ENCODE results near the gene NLGN2.
"Not testable (repeated sequence)": the region's sequence is repeated elsewhere in the genome, so short reads cannot be mapped to it uniquely, and the experiment has no call there.

The NLGN2 gene

DNA sequence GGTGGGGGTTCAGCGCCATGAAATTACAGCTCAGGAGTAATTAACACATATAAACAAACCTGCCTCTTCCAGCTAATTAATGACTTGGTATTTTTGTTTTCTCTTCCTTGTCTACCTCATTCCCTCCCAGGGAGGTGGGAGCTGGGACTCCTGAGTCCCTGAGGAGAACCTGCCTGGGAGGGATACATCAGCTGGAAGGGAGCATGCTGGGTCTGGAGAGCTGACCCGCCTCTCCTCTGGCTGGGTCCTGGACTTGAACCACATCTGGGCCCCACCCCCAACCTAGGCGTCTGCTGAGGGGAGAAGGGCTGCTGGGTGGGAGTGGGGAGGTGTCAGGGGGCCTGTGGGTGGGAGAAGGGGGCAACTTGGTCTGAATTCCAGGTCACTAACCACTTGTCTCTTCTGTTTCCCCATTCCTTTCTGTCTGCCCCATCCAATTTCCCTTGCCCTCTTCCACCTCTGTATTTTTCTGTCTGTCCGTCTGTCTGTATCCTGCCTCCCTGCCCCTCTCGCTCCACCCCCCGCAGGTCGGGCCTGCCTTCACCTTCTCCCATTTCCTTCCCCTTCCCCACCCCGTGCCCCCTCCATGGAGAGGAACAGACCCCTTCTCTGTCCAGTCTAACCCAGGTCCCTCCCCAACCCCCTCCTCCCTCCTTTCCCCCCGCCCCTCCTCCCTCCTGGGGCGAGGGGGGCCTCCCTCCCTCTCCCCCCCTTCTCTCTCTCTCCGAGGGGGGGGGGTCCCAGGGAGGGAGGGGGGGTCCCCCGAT is at the start of gene NLGN2:
NLGN2 (plus strand) TSS at position 361 of the 767 bp plus-strand sequence. CDS start 411 bp downstream, outside the sequence.
- DNase-seq (ENCODE audit: low read depth in 2 of 2), result no peak

DNA sequence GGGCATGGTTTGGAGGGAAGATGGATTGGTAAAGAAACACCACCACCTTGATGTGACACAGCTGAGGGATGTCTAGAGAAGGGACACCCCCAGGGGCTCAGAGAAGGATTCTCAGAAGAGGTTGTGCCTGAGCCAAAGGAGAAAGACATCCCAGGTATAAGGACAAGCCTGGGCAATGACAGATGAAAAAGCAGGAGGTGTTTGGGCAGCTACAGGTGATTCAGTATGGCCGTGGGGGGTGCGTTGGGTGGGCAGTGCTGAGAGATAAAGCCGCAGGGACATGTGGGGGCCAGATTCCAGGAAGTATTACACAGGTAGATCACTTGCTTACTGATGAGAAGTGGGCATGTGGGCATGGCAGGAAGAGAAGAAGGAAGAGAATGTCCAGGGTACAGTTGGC is 45.7 kb upstream of the NLGN2 start:
- no peak for DNase-seq (ENCODE audit: low read depth in 2 of 2)

DNA sequence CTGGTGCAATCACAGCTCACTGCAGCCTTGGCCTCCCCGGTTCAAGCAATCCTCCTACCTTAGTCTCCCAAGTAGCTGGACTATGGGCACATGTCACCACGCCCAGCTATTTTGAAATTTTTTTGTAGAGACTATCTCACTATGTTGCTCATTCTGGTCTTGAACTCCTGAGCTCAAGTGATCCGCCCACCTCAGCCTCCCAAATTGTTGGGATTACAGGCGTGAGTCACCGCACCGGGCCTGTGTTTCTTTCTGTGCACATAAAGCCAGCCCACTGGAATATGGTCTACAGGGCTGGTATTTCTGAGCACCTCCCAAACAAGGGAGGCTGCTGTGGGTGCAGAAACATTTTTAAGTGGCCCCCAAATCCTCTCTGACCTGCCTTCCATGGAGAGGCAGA is 44.3 kb upstream of the NLGN2 start:
- no peak for DNase-seq (ENCODE audit: low read depth in 2 of 2)

DNA sequence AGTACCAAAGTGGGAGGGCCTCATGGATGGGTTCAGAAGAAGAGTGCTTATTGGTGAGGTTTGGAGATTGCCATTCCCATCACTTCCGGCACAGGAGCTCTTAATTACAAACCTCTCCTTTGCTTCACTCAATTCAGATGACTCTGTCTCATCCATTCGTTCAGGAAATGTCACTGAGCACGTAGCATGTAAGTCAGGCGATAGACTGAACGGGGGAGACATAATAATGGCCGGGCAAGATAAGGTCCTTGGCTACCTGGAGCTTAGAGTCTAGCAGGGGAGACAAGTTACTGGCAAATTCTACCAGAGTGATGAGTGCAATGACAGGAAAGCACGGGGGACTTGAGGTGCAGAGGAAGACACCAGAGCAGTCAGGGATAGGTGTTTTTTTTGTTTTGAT is 41.7 kb upstream of the NLGN2 start:
- not testable (repeated sequence) for DNase-seq (ENCODE audit: low read depth in 2 of 2)

DNA sequence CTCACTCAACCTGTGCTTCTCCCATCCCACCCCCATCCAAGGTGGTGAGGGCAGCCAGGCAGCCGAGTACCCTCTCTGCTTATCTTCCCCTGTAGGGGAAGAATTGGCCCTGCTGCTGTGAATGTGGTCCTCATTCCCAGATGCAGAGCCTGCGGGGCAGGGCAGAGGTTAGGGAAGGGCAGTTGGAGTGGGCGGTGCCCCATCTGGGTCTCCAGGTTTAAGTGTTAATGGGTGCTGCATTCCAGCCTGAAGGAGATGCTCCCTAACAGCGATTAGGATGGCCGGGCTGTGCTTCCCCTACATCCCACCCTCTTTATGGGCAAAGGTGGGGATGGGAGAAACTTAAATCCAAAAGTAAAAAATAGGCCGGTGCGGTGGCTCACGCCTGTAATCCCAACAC is 40.6 kb upstream of the NLGN2 start:
- DNase-seq (ENCODE audit: low read depth in 2 of 2), result no peak

DNA sequence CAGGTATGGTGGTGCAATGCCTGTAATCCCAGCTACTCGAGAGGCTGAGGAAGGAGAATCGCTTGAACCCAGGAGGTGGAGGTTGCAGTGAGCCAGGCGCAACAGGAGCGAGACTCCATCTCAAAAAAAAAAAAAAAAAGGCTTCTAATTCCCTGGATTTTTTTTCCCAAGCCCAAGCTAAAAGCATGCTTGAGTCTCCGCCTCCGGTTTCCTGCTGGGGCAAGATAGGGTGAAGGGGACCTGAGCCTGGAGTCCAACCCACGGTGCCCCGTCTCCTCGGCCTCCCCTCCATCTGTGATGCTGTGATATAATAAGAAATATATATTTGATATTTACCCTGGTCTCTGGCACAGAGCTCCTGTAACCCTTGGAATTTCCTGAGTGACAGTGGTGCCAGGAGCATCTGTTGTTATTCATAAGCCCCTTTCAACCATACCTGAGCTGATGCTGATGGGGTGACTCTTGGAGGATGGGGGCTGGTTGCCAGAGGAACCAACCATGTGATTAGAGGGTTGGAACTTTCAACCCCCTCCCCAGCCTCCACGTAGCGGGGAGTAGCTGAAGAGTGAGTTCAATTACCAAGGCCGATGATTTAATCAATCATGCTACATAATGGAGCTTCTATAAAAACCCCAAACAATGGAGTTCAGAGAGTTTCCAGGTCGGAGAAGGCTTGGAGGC is 39.6 kb upstream of the NLGN2 start:
- DNase-seq (ENCODE audit: low read depth in 2 of 2), result no peak

DNA sequence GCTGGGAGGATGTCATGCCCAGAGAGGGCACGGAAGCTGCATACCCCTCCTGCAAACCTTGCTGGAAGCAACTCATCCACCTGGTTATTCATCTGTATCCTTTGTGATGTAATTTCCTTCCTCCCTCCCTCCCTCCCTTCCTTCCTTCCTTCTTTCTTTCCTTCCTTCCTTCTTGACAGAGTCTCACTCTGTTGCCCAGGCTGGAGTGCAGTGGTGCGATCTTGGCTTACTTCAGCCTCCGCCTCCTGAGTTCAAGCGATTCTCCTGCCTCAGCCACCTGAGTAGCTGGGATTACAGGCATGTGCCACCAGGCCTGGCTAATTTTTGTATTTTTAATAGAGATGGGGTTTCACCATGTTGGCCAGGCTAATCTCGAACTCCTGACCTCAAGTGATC is 39.0 kb upstream of the NLGN2 start:
- not testable (repeated sequence) for DNase-seq (ENCODE audit: low read depth in 2 of 2)

DNA sequence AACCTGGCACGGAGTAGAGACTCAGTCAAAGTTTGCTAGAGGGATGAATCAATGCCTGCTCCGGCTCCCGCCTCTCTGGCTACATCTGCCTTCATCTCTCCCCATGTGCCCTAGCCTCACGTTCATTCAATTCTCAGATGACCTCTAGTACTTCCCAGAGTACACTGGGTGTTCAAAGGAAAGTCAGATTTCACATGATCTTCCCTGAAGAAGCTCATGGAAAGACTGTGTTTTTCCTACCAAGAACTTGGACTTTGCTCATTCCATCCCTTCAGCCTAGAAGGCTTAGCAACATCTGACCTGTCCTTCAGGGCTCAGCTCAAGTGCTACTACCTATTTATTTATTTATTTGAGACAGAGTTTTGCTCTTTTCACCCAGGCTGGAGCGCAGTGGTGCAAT is 37.8 kb upstream of the NLGN2 start:
- no peak for DNase-seq (ENCODE audit: low read depth in 2 of 2)

DNA sequence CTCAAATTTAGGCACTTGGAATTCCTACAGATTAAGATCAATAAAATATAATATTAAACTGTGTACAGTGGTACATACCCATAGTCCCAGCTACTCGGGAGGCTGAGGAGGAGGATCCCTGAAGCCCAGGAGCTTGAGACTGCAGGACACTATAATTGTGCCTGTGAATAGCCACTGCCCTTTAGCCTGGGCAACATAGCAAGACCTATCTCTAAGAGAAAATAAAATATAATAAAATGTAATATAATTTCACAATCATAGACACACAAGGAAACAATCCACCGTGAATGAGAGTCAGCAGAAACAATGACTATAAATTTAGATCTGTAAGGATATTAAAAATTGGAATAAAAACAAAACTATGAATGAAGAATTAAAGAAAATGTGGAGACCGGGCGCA is 36.8 kb upstream of the NLGN2 start:
- DNase-seq (ENCODE audit: low read depth in 2 of 2), result no peak

DNA sequence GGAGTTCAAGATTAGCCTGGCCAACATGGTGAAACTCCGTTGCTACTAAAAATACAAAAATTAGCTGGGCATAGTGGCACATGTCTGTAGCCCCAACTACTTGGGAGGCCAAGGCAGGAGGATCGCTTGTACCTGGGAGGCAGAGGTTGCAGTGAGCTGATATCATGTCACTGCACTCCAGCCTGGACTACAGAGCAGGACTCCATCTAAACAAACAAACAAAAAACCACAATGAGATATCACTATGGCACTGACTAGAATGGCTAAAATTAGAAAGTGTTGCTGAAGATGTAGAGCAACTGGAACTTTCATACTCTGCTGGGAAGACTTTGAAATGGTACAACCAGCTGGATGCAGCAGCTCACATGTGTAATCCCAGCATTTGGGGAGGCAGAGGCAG is 33.3 kb upstream of the NLGN2 start:
- no peak for DNase-seq (ENCODE audit: low read depth in 2 of 2)

DNA sequence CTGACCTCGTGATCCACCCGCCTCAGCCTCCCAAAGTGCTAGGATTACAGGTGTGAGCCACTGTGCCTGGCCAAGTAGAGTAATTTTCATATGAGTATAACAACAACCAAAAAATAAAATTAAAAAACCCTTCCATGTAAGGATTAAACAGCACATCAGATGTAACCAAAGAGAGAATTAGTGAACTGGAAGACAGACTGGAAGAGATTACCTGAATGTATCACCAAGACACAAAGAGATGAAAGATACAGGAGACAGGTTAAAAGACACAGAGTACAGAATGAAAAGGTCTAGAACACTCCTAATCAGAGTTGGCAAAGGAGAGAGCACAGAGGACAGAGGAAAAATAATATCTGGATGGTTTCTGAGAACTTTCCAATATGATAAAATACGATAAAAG is 28.5 kb upstream of the NLGN2 start:
- DNase-seq (ENCODE audit: low read depth in 2 of 2), result no peak

DNA sequence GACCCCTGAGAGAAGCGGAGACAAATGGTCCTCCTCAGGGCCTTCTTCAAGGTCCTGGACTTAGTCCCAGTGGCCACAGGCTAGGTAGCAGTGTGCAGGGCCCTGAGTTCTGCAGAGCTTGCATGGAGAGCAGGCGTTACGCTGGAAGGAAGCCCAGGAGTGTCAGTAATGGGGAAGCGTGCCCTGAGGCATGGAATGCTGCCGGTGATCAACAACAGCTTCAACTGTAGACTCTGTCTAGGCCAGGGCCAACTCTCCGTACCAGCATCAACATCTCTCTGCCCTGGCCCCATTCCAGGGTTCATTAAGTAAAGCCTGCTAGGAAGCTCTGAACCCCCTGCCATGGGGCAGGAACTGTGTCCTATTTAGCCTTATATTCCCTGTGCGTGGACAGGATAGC is 27.3 kb upstream of the NLGN2 start:
- no peak for DNase-seq (ENCODE audit: low read depth in 2 of 2)

DNA sequence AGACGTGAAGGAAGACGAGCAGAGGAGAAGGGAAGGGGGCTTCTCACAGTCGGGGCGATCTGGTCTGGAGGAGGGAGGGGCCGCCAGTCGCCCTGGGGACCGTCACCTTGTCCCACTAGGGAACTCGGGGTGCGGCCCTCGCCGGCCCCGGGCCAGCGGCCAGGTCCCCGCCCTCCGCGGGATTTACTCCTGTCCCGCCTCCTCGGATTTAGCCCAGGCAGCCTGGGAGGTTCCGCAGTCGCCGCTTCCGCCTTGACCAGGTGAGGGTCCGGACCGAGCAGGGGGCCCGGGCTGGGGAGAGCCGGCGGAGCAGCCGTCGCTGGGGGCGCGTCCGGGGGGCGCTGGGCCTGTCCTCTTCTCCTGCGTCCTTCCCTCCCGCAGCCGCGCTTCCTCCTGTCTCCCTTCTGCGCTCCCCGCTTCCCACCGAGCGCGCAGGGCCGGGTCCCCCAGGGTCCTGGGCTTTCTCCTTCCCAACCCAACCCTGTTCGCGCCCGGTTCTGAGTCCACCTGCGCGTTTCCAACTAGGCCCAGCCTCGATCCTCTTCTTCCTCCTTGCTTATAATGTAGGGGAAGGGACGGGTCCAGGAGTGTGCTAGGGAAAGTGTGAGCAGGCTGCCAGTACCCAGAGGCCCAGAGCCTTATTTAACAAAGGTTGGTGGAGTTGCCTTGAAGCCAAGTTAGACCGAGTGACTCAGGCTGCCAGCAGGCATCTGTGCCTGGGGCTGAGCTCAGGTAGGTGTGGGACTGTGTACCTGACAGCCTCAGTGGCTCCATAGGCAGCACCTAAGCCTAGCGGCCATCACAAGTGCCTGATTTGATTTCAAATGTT is 26.6 kb upstream of the NLGN2 start, which contains the start of gene TNK1:
TNK1 (plus strand) TSS at position 235 of the 829 bp plus-strand sequence. CDS start 1,838 bp downstream, outside the sequence.
- no peak for DNase-seq (ENCODE audit: low read depth in 2 of 2)

DNA sequence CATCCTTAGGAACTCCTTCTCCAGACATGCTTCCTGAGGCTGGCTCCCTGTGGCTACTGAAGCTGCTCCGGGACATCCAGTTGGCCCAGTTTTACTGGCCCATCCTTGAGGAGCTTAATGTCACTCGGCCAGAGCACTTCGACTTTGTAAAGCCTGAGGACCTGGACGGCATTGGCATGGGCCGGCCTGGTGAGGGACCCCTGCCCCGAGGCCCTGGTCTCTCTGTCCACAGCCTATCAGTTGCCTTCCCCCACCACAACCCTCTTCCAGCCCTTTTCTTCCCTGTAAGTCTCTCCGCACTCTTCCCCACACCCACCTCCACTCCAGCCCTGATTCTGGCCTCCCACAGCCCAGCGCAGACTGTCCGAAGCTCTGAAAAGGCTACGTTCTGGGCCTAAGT is 24.7 kb upstream of the NLGN2 start:
- DNase-seq (ENCODE audit: low read depth in 2 of 2), result no peak

DNA sequence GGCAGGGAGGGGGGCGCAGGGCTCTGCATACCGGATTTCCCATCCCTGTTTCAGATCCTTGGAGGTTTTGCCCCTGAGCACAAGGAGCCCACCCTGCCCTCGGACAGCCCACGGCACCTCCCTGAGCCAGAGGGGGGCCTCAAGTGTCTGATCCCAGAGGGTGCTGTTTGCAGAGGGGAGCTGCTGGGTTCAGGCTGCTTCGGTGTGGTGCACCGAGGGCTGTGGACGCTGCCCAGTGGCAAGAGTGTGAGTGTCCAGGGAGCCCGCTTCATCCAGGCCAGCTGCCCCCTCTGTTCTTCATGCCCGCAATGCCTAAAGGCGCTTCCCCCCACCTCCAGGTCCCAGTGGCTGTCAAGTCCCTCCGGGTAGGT is 24.3 kb upstream of the NLGN2 start:
- DNase-seq (ENCODE audit: low read depth in 2 of 2), result no peak

DNA sequence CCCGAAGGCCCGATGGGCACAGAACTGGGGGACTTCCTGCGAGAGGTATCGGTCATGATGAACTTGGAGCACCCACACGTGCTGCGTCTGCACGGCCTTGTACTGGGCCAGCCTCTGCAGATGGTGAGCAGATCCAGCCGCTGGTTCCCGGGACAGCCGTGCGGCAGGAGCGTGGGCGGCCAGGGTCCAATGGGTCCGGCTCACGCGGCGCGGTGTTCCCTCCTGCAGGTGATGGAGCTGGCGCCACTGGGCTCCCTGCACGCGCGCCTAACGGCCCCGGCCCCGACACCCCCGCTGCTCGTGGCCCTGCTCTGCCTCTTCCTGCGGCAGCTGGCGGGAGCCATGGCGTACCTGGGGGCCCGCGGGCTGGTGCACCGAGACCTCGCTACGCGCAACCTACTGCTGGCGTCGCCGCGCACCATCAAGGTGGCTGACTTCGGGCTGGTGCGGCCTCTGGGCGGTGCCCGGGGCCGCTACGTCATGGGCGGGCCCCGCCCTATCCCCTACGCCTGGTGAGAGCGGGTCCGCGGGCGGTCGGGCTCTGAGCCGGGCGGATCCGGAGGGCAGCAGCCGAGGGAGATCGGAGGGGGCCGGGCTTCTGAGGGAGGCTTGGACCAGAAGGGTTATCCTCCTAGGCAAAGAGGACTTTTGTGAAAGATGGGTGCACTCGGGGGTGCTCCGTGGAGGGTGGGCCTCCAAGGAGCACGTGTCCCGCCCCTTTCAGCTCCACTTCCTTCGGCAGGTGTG is 23.7 kb upstream of the NLGN2 start:
- no peak for DNase-seq (ENCODE audit: low read depth in 2 of 2)

DNA sequence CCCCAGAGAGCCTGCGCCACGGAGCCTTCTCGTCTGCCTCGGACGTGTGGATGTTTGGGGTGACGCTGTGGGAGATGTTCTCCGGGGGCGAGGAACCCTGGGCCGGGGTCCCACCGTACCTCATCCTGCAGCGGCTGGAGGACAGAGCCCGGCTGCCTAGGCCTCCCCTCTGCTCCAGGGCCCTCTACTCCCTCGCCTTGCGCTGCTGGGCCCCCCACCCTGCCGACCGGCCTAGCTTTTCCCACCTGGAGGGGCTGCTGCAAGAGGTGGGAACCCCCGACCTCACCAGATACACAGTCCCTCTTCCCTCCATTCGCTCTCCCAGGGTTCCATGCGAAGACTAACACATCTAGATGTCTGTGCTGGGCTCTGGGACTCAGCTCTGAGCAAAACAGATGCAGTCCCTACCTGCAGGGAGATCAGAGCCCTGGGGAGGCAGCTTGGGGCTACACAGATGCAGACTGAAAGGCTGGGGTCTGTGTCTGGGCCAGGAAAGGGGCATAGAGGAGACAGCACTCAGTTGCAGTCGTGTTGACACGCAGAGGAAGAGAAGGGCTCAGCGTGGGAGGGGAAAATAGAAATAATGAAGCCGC is 23.1 kb upstream of the NLGN2 start:
- DNase-seq (ENCODE audit: low read depth in 2 of 2), result no peak

DNA sequence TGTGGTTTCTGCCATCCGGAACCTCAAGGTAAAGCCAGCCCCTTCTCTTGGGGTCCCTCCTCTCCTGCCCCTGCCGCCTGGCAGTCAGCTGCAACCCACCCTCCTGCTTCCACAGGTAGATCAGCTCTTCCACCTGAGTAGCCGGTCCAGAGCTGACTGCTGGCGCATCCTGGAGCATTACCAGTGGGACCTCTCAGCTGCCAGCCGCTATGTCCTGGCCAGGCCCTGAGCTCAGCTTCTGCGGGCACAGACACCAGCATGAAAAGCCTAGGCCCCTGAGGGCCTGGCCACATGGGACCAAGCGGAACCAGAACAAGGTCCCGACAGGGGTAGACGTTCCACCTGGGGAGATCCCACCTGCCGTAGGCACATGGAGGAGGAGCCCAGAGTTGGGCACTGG is 18.8 kb upstream of the NLGN2 start:
- DNase-seq (ENCODE audit: low read depth in 2 of 2), result no peak

DNA sequence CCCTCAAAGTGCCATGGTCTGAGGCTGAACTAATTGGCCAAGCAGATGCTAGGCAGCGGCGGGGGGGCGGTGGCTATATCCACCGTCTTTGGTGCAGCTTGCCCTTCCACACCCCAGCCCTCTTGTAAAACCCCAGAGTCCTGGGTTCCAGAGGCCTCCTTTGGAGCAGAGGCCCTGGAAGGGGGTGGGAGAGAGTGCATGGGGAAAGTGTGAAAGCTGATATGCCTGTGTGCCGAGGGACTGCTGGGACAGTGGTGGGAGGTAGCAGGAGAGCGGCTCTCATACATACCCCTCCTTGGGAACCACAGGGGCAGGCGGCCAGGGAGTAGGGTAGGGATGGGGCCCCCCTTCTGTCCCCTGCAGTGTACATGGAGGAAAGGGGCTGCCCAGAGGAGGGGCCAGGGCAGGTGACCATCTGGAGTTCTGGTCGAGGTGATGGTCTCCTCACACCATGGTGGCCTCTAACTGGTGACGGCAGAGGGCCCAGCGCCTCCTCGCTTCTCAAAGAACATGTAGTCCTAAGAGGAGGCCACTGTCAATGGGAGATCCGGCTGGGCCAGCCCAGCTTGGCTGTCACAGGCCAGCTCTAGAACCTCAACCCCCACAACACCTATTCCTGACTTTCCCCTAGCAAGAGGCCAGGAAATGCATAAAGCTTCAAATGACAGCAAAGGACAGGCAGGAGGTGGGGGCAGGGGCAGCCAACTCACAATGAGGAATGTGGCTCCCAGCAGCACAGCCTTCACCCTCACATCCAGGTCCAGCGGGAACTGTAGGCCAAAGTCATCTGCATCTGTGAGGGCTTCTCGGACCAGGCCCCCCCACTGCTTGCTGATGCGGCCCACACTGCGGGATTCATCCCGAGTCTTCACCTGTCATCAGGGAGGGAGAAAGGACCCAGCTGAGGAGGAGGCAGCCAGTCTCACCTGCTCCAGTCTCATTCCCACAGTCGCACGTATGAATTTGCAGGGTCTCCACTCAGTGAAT is 17.4 kb upstream of the NLGN2 start:
- DNase-seq (ENCODE audit: low read depth in 2 of 2), result no peak

DNA sequence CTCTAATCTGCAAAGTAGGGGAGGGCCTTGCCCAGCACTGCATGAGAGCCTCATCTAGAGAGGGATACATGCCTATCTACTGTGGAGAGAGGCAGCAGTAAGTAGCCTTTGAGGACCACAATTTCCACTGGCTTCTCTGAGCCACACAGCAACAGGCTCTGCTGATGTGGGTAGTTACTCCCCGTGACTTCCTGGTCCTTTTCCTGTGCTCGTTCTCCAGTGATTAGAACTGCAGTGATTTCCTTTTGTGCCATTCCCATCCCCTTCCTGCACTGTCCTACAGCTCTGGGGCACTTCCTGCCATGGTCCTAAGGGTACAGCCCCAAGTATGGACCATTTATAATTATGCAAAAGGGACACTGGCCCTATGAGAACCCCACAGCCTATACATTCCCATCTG is 16.3 kb upstream of the NLGN2 start:
- no peak for DNase-seq (ENCODE audit: low read depth in 2 of 2)

Data from fibroblast of skin of left quadriceps (primary cell).